Caco-2 (cell line): ENCODE data around the gene DDX39B. TPM values are rescaled to one million over a fixed set of nuclear protein-coding genes. Genes with fewer than 3 reads are reported as not detected.

Source experiments
- BruUV-seq: library from RNA; stranded (reverse); fragments of 400-500 nt; replicated peaks from 2 replicates; lab custom pipeline; 2021; lab: Mats Ljungman, UMichigan
- CTCF ChIA-PET: fragments of 300-600 bp; sonication (Branson Sonifier 250); formaldehyde crosslinking; loops from one replicate; lab custom pipeline; 2022; ENCODE audit warnings: antibody characterized with exemption; lab: Charles Lee
- POLR2A ChIA-PET: fragments of 300-600 bp; sonication (Branson Sonifier 250); formaldehyde crosslinking; loops from one replicate; lab custom pipeline; 2022; ENCODE audit warnings: antibody characterized with exemption; lab: Charles Lee
- DNase-seq, 2 experiments: peaks; one replicate each; pipeline versions ENCODE4 v3.0.0 to v3.0.0-alpha.2; 2020 to 2022
- H3K27me3 ChIP-seq: replicated peaks from 2 replicates; pipeline ENCODE4 v1.6.0; 2011; ENCODE audit warnings: low read length; ENCODE audit not compliant: control insufficient read depth, insufficient read depth
- H3K36me3 ChIP-seq: 2 replicates; pipeline ENCODE4 v1.5.1; 2011; ENCODE audit warnings: low read length; ENCODE audit not compliant: control insufficient read depth, insufficient read depth
- H3K4me1 ChIP-seq: fragments of 250-450 bp; sonication (Bioruptor Pico); 2 replicates; pipeline ENCODE4 v1.5.1; 2020; ENCODE audit warnings: mild to moderate bottlenecking
- H3K4me3 ChIP-seq: 2 replicates; pipeline ENCODE4 v1.5.1; 2011; ENCODE audit warnings: low read depth, mild to moderate bottlenecking, control low read depth, low read length
- H3K9me3 ChIP-seq: fragments of 250-450 bp; sonication (Bioruptor Pico); 2 replicates; pipeline ENCODE4 v1.5.1; 2020; ENCODE audit warnings: mild to moderate bottlenecking, moderate library complexity
- H3K27ac Mint-ChIP-seq: one replicate; pipeline ENCODE4 v1.8.0; 2022; ENCODE audit warnings: mixed read lengths; ENCODE audit not compliant: unreplicated experiment
- H3K27me3 Mint-ChIP-seq: one replicate; pipeline ENCODE4 v1.8.0; 2022; ENCODE audit warnings: mixed read lengths; ENCODE audit not compliant: insufficient read depth, unreplicated experiment
- H3K36me3 Mint-ChIP-seq: one replicate; pipeline ENCODE4 v1.8.0; 2022; ENCODE audit warnings: mild to moderate bottlenecking, mixed read lengths; ENCODE audit not compliant: insufficient read depth, unreplicated experiment
- H3K4me1 Mint-ChIP-seq: one replicate; pipeline ENCODE4 v1.8.0; 2022; ENCODE audit warnings: low read depth, mixed read lengths; ENCODE audit not compliant: unreplicated experiment
- H3K4me3 Mint-ChIP-seq: one replicate; pipeline ENCODE4 v1.8.0; 2022; ENCODE audit warnings: mild to moderate bottlenecking, moderate library complexity, mixed read lengths; ENCODE audit not compliant: unreplicated experiment
- H3K9me3 Mint-ChIP-seq: one replicate; pipeline ENCODE4 v1.8.0; 2022; ENCODE audit warnings: mixed read lengths; ENCODE audit not compliant: unreplicated experiment
- CTCF ChIP-seq, 2 experiments: fragments of 200-600 bp in 1 of 2; IDR thresholded peaks; 1 replicate in 1 of 2; 2 replicates in 1 of 2; pipeline versions ENCODE4 v1.5.1 to v1.8.0; 2011 to 2022; ENCODE audit warnings: antibody characterized with exemption in 1 of 2, control low read depth in 1 of 2, inconsistent platforms in 1 of 2, low read depth in 1 of 2, low read length in 1 of 2, mild to moderate bottlenecking in 1 of 2, moderate library complexity in 1 of 2; ENCODE audit not compliant: insufficient read depth in 1 of 2, severe bottlenecking in 1 of 2, unreplicated experiment in 1 of 2
- intact Hi-C: fragments of 100-400 bp; cut with micrococcal nuclease; formaldehyde crosslinking; loops from one replicate; pipeline ENCODE4 v1.10.0; 2022; ENCODE audit not compliant: unreplicated experiment
- total RNA-seq: library from RNA; stranded (reverse); gene quantifications from 2 replicates; pipeline ENCODE4 v1.2.3, GENCODE V29; 2022

The DDX39B gene
- total RNA-seq, 1 experiment from 2014 or later = 416 TPM

DNA sequence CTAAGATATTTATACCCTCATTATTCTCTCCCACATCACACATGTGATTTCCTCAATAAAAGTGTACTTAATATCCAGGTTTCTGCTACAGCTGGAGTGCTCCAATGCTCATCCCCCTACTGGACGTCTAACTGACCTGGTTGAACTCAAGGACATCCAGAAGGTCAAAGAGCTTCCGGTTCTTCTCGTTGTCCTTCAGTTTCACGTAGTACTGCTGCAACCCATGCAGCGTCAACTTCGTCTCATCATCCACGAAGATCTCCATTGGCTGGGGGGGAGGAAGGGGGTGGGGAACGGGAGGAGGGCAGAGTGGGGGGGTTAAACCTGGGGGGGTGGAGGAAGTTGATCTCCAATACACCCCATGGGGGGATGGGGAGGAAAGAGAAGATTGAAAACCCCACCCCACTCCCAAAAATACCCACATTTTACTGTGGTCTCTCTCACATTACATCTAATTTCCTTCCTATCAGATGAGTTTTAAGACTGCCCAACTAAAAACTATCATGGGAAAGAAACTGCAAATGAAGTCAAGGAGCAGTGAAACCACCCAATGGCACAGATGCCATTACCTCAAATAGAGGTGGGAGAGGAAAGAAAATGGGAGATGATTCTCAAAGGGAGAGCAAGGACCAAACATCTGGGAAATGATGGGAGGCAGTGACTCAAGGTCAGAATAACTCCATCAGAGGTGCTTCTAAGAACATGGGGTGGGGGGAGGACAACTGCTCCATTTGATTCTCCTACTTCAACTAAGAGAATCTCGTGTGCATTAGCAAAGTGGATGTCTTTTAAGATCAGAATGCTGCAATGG, 9.0 kb downstream of the DDX39B start:
- DNase-seq = no peak
- H3K36me3 ChIP-seq = peaks cover 14% of the 10 kb centered on the region
- H3K9me3 ChIP-seq = no peaks in the 10 kb centered on the region
- Mint-ChIP-seq H3K36me3 (peaks cover 97% of the 10 kb centered on the region), H3K4me1 (peaks cover 9% of the 10 kb centered on the region), H3K9me3 (no peaks in the 10 kb centered on the region), H3K27ac (no peak overlapping the region), H3K27me3 (no peaks in the 10 kb centered on the region), H3K4me3 (no peak overlapping the region)
- no peaks in the 10 kb centered on the region for H3K4me1 ChIP-seq
- BruUV-seq = no TSS peak
- no peaks in the 10 kb centered on the region for H3K27me3 ChIP-seq
- CTCF ChIA-PET = no interaction called here
- POLR2A ChIA-PET = no interaction called here
- intact Hi-C loops = no loop called here
- TF ChIP-seq CTCF (IDR thresholded peaks at IDR 0.05; ENCODE audit: insufficient read depth in 1 of 2, low read depth in 1 of 2, low read length in 1 of 2, severe bottlenecking in 1 of 2, unreplicated experiment in 1 of 2) = no peak
- H3K4me3 ChIP-seq = no peak overlapping the region

DNA sequence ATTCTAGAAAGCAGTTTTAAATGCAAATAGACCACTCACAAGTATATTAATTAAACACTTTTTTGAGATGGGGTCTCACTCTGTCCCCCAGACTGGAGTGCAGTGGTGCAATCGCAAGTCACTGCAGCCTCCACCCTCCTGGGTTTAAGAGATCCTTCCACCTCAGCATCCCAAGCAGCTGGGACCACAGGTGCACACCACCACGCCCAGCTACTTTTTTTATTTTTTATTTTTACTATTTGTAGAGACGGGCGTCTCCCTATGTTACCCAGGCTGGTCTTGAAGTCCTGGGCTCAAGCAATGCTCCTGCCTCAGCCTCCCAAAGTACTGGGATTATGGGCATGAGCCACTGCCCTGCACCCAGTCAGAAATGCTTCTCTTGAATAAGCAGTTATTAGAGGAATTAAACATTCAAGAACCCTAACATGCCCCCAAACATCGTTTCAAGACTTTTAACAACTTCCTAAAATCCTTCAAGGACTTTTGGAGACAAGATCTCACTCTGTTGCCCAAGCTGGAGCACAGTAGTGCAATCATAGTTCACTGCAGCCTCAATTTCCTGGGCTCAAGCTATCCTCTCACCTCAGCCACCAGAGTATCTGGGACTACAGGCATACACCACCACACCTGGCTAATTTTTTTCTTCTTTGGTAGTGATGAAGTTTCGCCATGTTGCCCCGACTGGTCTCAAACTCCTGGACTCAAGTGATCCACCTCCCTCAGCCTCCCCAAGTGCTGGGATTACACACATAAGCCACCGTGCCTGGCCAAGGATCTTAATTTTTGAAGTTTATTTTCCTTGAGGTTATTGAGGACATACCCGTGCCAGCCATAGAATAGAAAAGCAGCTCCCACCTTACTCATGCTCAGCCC, 9.8 kb downstream of the DDX39B start:
- Histone ChIP-seq H3K9me3 (no peaks in the 10 kb centered on the region), H3K4me3 (no peak overlapping the region), H3K27me3 (no peaks in the 10 kb centered on the region), H3K36me3 (peaks cover 14% of the 10 kb centered on the region), H3K4me1 (no peaks in the 10 kb centered on the region)
- peaks cover 9% of the 10 kb centered on the region for H3K4me1 Mint-ChIP-seq
- DNase-seq = no peak
- no peak overlapping the region for H3K4me3 Mint-ChIP-seq
- ChIA-PET POLR2A (interaction anchor here (0.6 kb wide), 1 partner anchor 34 kb away, joined by 3 read pairs; the partner anchor contains the start of gene MICB), CTCF (no interaction called here)
- intact Hi-C loops = no loop called here
- H3K27me3 Mint-ChIP-seq = no peaks in the 10 kb centered on the region
- no peaks in the 10 kb centered on the region for H3K9me3 Mint-ChIP-seq
- H3K36me3 Mint-ChIP-seq = peaks cover 97% of the 10 kb centered on the region
- BruUV-seq = no TSS peak
- no peak for TF ChIP-seq CTCF (IDR thresholded peaks at IDR 0.05; ENCODE audit: insufficient read depth in 1 of 2, low read depth in 1 of 2, low read length in 1 of 2, severe bottlenecking in 1 of 2, unreplicated experiment in 1 of 2)
- no peak overlapping the region for H3K27ac Mint-ChIP-seq

DNA sequence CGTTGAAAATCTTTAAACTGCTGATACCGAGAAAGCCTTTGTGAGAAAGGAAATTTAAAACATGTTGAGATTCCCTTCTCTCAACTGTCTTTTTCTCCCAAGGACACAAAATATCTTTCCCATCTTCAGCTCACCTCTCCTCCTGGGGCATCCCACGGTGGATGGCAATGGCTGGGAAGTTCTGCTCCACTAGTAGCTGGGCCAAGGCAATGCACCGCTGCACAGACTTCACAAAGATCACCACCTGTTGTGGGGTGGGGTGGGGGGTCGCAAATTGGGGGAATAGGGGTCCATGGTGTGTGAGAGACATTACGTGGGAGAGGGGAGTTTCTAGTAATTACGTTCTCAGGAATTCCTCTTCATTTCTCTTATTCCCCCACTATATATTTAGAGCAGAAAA, 10.6 kb downstream of the DDX39B start:
- intact Hi-C loops = no loop called here
- BruUV-seq = no TSS peak
- Mint-ChIP-seq H3K4me3 (no peak overlapping the region), H3K9me3 (no peaks in the 10 kb centered on the region), H3K36me3 (peaks cover 90% of the 10 kb centered on the region), H3K4me1 (peaks cover 9% of the 10 kb centered on the region), H3K27me3 (no peaks in the 10 kb centered on the region), H3K27ac (peak overlapping the region; percentile 23)
- Histone ChIP-seq H3K27me3 (no peaks in the 10 kb centered on the region), H3K36me3 (peaks cover 12% of the 10 kb centered on the region), H3K4me1 (no peaks in the 10 kb centered on the region), H3K4me3 (no peak overlapping the region), H3K9me3 (no peaks in the 10 kb centered on the region)
- no peak for DNase-seq
- ChIA-PET CTCF (no interaction called here), POLR2A (interaction anchor here (0.6 kb wide), 1 partner anchor 33 kb away, joined by 3 read pairs; the partner anchor contains the start of gene MICB)
- no peak for TF ChIP-seq CTCF (IDR thresholded peaks at IDR 0.05; ENCODE audit: insufficient read depth in 1 of 2, low read depth in 1 of 2, low read length in 1 of 2, severe bottlenecking in 1 of 2, unreplicated experiment in 1 of 2)
